Stimulated activated CD4-positive, alpha-beta T cell treated with anti-CD3 and anti-CD28 coated beads, Interleukin-12 subunit alpha, Interleukin-12 subunit beta, amount 100 ng/mL, for 24 hours (primary cell): ENCODE data around the gene ANKRA2.
A peak's percentile ranks its signal among the peaks of the same experiment; 100 is the strongest.

Source experiments
- DNase-seq, 2 experiments: peaks; one replicate each; pipeline ENCODE4 v3.0.0-alpha.2; 2020; ENCODE audit warnings: low read depth in 2 of 2

The ANKRA2 gene, protein sequence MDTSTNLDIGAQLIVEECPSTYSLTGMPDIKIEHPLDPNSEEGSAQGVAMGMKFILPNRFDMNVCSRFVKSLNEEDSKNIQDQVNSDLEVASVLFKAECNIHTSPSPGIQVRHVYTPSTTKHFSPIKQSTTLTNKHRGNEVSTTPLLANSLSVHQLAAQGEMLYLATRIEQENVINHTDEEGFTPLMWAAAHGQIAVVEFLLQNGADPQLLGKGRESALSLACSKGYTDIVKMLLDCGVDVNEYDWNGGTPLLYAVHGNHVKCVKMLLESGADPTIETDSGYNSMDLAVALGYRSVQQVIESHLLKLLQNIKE

DNA sequence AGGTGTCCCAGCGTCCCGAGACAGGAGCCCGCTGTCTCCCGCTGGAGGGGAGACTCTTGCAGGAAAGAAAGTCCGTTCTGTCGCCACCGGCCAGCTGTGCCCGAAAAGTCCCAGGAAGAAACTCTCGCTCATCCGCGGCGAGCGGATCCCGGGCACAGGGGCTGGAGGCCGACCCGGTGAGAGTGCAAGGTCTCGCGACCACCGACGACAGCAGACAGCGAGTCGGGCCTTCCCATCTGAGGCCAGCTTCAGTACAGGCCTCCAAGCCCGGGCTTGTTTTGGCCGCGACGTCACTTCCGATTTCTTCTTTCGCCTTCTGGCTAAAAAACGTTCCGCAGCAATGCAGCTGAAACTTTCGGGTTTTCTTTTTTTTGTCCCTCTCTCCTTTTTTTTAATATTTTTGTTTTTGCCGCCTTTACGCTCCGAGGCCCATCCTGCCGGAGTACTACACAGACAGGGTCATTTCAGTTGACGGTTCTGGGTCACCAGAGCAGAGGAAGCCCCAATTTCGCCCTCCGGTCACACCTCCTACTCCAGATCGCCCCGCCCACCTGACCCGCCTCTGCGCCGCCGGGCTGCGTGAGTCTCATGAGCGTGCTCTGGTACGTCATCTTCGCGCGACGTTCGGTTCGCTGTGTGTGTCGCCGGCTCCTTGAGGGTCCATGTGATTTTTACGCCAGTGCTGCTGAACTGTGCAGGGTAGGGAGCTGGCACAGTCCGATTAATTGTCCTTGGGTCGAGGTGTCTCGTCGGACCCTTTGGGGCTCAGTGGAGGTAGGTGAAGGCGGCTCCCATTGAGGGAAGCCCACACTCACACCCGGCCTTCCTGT lies at the start of gene ANKRA2, which contains the start of gene UTP15:
ANKRA2 (minus strand) TSS at position 501 of the 830 bp plus-strand sequence. CDS start 2,758 bp downstream, outside the sequence.
UTP15 (plus strand) TSS at position 605 of the 830 bp plus-strand sequence. CDS start 1,602 bp downstream, outside the sequence.
- DNase-seq = peak; percentile 95 to 99

DNA sequence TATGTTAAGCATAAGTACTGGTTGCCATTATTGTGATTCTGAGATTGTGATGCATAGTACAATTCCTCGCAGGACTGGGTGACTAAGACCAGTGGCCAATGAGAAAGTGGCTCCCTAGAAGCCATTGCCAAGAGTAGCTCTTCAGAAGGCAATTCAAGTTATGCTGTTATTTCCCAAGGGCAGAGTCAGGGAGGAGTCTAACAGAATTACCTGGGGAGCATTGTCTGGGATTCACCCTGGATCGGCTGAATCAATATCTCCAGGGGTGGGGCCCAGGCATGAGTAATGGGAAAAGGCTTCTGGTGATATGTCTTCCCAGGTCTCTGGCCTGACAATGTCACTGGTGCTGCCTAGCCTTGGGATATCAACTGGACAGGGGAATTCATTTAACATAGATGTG lies 49.6 kb upstream of the ANKRA2 start:
- no peak for DNase-seq

DNA sequence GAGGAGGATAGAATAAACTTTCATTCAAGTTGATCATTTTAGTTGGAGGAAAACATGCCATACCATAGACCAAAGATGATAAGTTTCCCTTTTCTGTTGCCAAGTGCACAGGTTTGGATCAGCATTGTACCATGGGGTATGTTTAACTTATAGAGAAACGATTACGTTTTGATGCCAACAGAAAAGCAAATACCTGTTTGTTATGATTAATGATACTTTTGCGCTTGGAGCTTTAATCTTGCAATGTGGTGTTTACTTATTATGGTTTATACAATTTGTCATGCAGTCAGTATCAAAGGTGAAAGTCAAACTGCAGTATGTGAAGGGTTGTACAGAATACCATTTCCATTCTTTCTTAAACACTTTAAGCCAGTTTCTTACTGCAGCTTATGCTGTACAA lies 47.4 kb upstream of the ANKRA2 start:
- no peak for DNase-seq

DNA sequence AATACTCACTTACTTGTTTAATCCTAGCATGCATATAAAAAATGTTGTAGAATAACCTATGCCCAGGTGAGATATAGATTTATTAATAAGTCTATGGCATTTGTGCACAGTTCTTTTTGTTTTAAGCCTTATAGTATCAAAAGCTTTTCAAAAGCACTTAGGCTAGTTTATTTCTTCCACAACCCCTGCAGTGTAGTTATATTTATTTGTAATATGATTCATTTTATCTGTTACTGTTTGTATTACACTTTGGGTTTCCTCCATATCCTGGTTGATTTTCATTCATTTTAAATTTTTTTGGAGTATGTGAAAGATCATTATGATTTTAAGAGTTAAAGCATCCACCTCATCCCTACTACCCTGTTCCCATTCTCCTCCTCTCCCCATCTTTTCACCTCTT lies 41.8 kb upstream of the ANKRA2 start:
- no peak for DNase-seq

DNA sequence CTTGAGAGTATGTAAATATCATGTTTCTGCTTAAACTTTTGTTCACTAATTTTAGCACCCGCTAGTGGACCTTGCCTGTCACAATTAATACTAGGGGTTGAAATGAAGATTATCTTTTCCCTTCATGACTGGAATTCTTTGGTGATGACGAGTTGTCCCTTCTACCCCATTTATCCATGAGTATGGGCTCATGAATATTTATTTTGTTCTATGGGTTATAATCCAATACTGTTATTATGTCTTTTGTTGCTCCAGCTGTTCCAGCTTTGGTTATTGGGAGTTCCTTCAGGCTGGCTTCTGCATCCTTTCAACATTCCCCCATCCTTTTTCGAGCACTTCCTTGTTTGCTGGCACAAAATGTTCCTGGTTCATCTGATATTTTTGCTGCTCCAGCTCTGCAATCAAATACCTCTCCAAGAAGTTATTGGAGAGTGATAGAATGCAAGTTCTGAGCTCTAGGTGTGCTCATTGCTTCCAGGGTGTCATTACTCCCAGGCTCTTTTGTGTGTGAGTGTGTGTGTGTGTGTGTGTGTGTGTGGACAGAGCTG lies 40.8 kb upstream of the ANKRA2 start:
- no peak for DNase-seq

DNA sequence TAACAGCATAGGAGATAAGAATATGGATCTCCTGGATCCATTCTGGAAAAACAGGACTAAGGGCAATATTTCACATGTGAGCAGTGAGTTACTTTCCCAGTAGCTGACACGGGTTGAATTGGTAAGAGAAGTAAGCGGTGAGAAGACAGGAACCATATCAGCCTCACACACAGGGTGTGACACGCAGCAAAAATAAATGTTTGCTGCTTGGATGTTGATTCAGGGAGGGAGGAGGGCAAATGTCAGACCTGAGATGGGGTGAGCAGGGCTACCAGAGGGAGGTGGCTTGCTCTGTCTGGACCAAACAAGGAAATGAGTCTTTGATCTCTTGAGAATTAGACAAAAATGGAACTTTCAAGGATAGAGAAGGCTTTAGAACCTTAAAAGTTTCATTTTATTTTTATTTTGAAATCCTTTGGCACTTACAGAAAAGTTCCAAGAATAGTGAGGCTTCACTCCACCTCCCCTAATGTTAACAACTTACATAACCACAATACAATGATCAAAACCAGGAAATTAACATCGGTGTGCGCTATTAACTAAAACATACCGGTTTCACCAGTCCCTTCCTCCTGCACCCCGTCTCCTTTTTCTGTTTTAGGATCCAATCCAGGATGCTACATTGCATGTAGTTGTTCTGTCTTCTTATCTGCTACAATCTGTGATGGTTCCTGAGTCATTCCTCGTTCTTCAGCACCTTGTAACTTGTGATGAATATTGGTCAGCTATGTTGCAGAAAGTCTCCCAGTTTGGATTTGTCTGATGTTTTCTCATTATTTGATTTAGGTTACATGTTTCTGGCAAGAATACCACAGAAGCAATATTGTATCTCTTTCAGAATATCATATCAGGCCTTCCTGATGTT lies 40.0 kb upstream of the ANKRA2 start:
- no peak for DNase-seq

DNA sequence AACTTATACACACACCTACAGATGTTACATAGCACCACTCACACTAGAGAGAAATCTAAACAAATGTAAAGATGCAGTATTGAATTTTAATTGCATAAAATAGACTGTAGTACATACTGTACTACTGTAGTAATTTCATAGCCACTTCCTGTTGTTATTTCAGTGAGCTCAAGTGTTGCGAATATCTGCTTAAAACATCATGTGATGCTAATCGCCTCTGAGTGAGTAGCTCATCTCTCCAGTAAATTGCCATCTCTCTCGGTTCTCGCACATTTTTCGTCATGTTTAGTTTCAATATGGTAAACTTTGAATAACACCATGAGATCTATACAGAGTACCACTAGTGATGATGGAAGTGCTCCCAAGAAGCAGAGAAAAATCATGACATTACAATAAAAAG lies 38.6 kb upstream of the ANKRA2 start:
- DNase-seq = no peak

DNA sequence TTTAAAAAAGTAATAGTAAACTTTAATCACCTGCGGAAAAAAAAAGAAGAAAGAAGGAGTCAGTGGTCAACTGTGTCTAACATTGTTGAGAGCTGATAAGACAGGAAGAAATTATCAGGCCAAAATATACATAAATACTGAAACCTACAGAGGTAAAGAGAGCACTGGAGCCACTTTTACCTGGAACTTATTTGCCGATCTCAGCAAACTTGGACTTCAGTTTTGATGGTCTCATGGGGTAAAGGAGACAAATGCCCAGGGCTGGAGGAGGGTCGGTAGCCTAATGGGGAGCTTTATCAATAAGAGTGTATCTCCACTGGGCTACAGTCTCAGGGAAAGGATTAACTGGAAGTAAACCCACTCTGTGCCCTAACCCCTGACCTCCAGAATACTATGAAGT lies 33.9 kb upstream of the ANKRA2 start:
- no peak for DNase-seq

DNA sequence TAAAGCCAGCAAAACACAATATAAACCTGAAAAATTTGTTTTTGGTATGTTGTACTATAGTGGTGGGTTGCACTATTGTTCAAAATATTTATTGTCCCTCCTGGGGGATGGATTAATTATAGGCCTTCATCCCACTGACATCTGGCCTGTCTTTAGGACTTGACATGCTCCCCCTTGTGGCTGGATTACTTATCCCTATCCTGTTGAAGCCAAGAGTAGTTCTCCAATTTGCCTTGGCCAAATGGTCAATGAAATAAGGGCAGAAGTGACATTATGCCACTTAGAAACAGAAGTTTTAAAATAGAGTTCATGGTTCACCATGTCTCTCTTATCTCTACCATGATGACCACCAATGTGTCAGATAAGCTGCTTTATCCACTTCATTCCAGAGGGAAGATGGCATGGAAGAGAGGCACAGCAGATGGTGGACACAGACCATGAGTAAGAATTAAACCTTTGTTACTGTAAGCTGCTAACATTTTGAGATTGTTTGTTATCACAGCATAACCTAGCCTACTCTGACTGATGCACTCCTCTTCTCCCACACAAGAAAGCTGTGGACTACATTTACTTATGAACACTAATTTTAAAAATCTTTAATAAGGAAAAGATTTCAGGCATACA lies 31.4 kb upstream of the ANKRA2 start:
- no peak for DNase-seq

DNA sequence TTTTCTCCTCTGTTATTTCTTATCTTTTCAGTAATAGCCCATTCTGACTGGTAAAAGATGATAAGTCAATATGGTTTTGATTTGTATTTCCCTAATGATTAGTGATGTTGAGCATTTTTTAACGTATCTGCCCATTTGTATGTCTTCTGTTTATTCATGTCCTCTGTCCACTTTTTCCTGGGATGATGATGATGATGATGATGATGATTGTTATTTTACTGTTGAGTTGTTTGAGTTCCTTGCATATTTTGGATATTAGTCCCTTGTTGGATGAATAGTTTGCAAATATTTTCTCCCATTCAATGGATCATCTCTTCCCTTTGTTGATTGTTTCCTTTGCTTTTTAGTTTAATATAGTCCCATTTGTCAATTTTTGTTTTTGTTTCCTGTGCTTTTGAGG lies 27.1 kb upstream of the ANKRA2 start:
- no peak for DNase-seq

DNA sequence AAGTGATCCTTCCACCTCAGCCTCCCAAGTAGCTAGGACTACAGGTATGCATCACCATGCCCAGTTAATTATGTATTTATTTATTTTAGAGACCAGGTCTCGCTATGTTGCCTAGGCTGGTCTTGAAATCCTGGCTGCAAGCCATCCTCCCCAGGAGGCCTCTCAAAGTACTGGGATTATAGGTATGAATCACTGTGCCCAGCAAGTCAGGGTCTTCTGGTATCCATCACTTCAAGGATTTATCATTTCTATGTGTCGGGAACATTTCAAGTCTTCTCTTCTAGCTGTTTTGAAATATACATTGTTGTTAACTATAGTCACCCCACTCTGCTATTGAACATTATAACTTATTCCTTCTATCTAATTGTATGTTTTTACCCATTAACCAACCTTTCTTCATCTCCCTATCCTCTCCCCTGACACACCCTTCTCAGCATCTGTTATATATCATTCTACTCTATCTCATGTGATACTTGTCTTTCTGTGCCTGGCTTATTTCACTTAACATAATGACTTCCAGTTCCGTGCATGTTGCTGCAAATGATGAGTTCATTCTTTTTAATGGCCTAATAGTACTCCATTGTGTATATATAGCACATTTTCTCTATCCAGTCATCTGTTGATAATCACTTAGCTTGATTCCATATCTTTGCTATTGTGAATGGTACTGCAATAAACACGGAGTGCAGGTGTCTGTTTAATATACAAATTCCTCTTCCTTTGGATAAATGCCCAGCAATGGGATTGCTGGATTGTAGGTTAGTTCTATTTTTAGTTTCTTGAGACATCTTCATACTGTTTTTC lies 26.5 kb upstream of the ANKRA2 start:
- DNase-seq = no peak

DNA sequence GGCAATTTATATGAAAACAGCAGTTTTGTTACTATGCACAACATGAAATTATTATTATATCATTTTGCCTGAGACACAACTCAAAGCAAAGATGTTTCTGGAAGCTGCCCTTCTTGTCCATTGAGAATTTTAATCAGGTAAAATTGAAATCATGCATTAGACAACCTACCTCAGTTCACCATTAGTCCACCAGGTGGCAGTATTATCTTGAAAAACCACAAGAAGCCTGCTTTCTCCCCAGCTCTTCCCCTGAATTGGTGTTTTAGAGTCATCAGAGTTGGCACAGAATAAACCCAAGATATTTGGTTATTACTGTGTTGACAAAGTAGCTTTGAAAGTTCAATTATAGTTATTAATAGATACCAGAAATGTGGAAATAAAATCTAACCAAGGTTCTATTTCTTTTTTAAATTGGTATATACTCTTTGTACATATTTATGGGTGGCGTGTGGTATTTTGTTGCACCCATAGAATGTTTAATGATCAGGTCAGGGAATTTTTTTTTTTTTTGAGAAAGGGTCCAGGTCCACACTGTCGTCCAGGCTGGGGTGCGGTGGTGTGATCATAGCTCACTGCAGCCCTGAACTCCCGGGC lies 25.8 kb upstream of the ANKRA2 start:
- peak in 1 of 2 experiments; percentile 3 for DNase-seq

DNA sequence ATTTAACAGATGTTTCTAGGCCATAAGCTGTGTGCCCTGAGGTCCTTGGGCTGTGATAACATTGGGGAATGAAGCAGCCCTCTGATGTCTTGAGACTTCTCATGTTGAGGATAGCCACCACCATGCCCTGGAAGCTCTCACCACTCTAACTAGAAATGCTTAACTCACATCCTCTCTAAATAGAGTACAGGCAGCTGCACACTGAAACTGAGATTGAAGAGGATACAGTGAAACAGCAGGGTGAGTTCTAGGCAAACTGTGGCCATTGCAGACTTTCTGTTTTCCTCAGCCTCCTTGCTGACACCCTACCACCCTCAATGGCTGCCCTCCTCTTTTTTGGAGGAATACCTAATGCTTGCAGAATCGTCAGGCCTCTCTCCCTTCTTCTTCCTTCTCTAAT lies 22.5 kb upstream of the ANKRA2 start:
- DNase-seq = no peak

DNA sequence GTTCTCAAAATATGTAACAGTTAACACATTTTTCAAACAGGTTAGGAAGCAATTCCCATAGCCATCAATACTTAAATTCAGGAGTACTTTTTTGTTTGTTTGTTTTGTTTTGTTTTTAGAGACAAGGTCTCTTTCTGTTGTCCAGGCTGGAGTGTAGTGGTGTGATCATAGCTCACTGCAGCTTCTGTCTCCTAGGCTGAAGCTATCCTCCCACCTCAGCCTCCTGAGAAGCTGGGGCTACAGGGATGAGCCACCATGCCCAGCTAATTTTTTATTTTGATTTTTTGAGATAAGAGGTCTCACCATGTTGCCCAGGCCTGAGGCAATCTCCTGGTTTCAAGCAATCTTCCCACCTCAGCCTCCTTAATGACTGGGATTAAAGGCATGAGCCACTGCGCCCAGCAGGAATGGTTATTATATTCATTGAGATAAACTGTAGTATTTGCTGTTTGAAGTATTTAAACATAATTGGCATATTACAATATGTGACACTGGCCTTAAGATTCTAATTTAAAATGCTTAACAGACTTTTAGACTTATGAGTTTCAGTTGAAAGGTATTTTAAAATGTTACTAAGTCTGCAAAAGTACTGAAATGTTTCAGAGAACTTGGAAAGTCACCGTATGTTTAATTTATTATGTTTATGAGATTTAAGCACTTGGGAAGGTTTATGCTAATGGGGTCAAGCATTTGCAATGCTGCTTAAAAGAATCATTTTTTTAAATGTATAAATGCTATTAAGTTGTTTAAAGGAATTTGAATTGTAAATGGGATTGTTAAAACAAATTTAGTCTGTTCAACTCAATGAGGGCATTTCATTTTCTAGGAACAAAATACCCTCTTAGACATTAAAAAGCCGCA lies 17.1 kb upstream of the ANKRA2 start:
- DNase-seq = no peak

DNA sequence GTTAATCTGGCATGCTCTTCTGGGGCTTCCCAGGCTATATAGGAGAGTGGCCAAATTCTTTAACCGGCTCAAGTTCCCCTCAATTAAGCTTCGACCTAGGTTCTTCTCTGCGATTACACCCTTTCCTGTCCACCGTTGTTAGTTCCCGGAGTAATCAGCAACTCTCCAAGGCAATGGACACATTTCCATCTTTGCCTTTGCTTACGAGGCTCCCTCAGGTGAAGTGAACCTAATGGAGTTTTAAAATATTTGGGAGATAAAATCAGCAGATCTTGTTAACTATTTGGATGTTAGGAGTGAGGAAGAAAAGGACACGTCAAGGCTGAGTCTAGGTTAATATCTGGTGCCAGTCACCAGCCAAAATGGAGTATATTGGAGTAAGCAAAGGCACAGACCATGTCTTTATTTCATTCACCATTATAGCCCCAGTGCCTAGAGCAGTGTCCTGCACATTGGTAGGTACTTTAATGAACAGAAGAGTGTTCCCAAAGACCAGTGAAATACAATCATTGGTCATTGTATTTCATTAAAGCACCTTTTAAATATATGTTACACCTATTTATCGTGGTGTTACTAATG lies 619 bp upstream of the ANKRA2 start:
- DNase-seq = no peak

DNA sequence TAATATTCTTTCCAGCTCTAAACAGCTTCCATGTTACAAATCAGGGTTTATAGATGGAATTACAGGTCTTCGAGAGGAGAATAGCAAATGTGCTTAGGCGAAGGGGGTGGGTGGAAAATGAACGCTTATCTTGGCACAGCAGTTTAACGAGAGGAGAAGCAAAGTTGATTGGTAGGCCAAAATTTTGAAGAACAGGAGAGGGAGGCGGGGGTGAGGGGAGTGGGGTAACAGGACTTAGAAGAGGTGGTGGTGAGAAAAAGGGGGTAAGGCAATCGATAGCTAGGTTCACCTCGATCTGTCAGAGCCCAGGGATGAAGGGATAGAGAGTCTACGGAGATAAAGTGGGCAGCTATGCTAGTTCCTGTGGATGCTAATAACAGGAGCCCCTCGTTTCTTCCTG lies 764 bp downstream of the ANKRA2 start:
- no peak for DNase-seq

DNA sequence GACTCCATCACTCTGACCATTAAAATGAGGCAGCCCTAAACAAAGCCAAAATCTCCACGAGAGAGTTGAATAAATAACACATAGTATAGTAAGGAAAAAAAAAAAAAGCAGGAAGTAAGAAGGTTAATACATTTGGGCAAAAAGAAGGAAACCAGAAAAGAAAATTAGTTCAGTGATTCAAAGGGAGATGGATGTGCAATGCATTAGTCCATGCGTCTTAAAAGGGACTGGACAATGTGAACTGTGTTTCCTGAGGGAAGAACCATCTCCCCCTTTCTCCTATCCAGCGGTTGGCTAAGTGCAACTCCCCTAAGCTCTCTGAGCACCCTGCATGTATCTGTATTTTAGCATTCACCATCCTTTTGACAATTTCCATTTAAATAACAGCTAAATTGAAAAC lies 1.4 kb downstream of the ANKRA2 start:
- DNase-seq = no peak

DNA sequence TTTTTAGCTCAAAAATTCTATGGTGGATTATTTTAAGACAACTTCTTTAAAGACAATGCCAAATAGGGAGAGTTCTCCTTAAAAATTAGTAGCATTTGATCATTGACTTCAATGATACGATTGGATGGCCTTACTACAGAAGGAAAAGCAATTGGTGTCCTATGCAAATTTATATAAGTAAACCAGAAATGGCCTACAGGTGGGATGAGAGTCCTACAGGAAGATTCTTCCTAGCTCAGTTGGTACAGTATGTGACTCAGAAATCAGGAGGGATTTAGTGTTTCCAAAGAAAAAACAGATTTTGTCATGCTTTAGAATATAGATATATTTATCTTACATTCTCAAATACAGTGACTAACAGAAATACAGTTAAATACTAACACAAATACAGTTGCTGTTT lies 6.5 kb downstream of the ANKRA2 start:
- DNase-seq = no peak

DNA sequence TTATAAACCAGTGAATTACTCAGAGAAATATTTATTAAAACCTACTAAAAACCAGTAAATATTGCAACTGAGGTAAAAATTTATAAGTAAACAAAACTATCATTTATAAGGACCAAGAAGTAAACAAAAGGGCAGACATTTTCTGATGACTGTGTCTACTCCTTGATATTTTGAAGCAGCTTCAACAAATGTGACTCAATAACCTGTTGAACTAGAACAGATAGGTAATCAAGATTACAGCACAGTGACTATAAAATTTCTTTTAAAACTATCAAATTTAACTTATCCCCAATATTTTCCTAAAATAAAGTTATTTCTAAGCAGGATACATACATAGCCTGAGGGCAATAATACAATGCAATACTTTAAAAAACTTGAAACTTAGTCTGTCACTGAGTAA lies 12.8 kb downstream of the ANKRA2 start:
- no peak for DNase-seq
